Activated CD4-positive, alpha-beta T cell treated with anti-CD3 and anti-CD28 coated beads, Interleukin-10, Interleukin-2, amounts not matched to agents 100 ng/mL and 50 ng/mL, durations not matched to agents 16 hours and 8 hours (primary cell): ENCODE results near the gene MUC5AC.
"Not testable (repeated sequence)": the region's sequence is repeated elsewhere in the genome, so short reads cannot be mapped to it uniquely, and the experiment has no call there.

Experiments used
- DNase-seq: peaks from one replicate; pipeline ENCODE4 v3.0.0-alpha.2; 2020

The MUC5AC gene

GRCh38 chr11:1179641-1180040, 21.9 kb downstream of the MUC5AC start:
- DNase-seq, result no peak

- DNase-seq, result no peak
These were observed 22.4 kb downstream of the MUC5AC start for GRCh38 chr11:1180171-1180570.

- no peak for DNase-seq
These were observed 23.2 kb downstream of the MUC5AC start for GRCh38 chr11:1180947-1181391.

- no peak for DNase-seq
These were observed 23.7 kb downstream of the MUC5AC start for GRCh38 chr11:1181420-1181819.

DNA sequence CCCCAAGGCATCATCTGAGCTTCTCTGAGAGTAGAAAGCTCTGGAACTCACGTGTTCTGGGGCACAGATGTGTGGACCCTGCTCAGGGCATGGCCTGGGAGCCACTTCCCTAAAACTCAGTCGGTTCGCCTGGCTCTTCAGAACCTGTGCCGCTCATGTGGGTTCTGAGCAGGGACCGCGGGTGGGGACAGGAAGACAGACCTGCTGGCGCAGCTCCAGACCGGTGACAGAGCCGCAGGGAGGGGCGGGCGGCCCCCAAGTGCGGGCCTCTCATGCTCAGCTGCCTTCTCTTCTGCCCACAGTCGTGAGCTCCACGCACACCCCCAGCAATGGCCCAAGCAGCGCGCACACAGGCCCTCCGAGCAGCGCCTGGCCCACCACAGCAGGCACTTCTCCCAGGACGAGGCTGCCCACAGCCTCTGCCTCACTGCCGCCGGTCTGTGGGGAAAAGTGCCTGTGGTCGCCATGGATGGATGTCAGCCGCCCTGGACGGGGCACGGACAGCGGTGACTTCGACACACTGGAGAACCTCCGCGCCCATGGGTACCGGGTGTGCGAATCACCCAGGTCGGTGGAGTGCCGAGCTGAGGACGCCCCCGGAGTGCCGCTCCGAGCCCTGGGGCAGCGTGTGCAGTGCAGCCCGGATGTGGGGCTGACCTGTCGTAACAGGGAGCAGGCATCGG, 24.2 kb downstream of the MUC5AC start:
- DNase-seq, result no peak

DNA sequence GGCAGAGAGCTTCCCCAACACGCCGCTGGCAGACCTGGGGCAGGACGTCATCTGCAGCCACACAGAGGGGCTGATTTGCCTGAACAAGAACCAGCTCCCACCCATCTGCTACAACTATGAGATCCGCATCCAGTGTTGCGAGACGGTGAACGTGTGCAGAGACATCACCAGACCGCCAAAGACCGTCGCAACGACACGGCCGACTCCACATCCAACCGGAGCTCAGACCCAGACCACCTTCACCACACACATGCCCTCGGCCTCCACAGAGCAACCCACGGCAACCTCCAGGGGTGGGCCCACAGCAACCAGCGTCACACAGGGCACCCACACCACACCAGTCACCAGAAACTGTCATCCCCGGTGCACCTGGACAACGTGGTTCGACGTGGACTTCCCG, 26.4 kb downstream of the MUC5AC start:
- DNase-seq, result not testable (repeated sequence)

GRCh38 chr11:1188451-1189130, 30.8 kb downstream of the MUC5AC start:
- DNase-seq, result not testable (repeated sequence)

DNA sequence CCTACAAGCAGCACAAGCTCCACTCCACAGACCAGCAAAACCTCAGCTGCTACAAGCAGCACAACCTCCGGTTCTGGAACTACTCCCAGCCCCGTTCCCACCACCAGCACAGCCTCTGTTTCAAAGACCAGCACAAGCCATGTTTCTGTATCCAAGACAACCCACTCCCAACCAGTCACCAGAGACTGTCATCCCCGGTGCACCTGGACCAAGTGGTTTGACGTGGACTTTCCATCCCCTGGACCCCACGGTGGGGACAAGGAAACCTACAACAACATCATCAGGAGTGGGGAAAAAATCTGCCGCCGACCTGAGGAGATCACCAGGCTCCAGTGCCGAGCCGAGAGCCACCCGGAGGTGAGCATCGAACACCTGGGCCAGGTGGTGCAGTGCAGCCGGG, 32.1 kb downstream of the MUC5AC start:
- DNase-seq, result not testable (repeated sequence)

DNA sequence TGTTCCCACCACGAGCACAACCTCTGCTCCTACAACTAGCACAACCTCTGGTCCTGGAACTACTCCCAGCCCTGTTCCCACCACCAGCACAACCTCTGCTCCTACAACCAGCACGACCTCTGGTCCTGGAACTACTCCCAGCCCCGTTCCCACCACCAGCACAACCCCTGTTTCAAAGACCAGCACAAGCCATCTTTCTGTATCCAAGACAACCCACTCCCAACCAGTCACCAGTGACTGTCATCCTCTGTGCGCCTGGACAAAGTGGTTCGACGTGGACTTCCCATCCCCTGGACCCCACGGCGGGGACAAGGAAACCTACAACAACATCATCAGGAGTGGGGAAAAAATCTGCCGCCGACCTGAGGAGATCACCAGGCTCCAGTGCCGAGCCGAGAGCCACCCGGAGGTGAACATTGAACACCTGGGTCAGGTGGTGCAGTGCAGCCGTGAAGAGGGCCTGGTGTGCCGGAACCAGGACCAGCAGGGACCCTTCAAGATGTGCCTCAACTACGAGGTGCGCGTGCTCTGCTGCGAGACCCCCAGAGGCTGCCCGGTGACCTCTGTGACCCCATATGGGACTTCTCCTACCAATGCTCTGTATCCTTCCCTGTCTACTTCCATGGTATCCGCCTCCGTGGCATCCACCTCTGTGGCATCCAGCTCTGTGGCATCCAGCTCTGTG, 34.2 kb downstream of the MUC5AC start:
- not testable (repeated sequence) for DNase-seq

- no peak for DNase-seq
These were observed 35.1 kb downstream of the MUC5AC start for GRCh38 chr11:1192741-1193325.

DNA sequence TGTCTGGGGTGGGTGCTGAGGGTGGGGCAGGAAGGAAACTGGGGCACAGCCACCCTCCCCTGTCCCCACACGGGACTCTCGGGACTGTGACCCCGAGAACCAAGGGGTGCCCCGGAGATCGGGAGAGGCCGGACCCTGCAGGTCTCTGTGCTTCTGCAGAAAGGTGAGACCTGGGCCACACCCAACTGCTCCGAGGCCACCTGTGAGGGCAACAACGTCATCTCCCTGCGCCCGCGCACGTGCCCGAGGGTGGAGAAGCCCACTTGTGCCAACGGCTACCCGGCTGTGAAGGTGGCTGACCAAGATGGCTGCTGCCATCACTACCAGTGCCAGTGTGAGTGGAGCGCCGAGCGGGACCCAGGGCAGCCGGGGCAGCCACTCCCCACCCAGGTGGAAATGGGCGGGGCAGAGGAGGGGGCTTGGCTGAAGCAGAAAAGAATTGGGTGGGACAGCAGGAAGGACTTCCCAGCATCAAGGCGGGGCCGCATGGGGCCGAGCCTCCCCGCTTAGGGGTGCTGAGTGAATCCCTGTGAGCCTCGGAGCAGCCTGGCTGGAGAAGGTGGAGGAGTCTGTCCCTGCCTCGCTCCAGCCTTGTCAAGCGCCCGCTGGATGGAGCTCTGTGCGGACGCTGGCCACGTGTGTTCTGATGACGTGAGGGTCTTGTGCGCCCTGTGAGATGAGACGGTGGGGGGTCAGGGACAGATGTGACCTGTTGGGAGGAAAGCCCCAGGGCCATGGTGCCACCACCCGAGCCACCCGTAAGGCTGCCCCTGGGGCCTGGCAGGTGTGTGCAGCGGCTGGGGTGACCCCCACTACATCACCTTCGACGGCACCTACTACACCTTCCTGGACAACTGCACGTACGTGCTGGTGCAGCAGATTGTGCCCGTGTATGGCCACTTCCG, 35.8 kb downstream of the MUC5AC start:
- no peak for DNase-seq

DNA sequence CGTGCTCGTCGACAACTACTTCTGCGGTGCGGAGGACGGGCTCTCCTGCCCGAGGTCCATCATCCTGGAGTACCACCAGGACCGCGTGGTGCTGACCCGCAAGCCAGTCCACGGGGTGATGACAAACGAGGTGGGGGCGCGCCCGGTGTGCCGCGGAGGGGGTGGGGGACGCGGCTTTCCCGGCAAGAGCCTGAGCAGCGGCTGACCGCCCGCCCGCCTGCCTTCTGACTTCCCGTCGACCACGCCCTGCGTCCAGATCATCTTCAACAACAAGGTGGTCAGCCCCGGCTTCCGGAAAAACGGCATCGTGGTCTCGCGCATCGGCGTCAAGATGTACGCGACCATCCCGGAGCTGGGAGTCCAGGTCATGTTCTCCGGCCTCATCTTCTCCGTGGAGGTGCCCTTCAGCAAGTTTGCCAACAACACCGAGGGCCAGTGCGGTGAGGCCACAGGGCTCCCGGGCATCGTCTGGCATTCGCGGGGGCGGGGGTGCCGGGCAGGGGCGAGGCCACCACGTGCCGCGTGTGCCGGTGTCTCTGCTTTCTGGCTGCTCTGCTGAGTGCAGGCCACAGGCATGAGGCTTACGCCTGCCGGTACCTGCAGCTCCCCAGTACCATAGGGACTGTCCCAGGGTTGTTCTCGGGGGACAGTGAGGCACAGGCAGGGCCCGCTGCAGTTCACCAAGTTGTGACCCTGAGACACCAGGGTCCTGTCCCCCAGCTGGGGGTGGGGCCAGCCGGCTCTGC, 36.7 kb downstream of the MUC5AC start:
- DNase-seq, result no peak

DNA sequence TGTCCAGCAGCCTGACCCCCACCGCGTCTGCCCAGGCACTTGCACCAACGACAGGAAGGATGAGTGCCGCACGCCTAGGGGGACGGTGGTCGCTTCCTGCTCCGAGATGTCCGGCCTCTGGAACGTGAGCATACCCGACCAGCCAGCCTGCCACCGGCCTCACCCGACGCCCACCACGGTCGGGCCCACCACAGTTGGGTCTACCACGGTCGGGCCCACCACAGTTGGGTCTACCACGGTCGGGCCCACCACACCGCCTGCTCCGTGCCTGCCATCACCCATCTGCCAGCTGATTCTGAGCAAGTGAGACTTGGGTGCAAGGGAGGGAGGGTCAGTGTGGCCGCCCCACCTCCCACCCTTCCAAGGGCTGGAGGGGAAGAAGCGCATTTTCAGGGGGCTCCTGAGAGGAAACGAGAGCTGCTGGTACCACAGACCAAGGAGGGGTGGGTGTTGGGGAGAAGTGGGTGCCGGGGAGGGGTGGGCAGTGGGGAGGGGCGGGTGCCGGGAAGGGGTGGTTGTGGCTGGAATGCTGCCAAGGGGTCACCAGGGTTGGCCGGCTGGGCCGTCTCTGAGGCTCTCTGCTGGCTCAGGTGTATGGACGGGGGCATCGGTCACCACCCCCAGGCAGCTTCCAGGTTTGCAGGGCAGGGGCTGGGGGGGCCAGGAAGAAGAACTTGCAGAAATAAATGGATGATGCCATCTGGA, 37.4 kb downstream of the MUC5AC start:
- no peak for DNase-seq

DNA sequence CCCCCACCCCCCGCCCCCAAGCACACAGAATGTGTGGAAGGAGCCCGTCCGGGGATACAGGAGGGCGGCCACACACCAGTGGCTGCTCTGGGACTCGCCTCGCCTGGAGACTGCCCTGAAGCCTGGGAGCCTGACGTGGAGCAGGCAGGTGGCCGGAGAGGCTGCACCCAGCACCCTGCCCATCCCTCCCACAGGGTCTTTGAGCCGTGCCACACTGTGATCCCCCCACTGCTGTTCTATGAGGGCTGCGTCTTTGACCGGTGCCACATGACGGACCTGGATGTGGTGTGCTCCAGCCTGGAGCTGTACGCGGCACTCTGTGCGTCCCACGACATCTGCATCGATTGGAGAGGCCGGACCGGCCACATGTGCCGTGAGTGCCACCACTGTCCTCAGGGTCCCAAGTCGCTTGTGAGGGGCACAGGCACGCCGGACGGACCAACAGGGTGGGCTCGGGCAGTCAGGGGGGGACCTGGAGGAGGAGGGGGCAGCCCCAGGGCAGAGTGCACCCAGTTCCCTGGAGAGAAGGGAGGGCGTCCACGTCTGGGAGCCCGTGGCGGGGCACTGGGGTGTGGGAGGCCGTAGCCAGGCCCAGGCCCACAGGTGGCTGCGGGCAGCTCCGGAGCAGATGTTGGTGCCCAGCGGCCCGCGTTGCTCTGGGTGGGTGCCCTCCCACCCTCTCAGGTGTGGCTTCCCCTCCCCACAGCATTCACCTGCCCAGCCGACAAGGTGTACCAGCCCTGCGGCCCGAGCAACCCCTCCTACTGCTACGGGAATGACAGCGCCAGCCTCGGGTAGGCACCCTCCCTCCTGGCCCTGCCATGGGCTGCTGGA, 38.1 kb downstream of the MUC5AC start:
- DNase-seq, result no peak

DNA sequence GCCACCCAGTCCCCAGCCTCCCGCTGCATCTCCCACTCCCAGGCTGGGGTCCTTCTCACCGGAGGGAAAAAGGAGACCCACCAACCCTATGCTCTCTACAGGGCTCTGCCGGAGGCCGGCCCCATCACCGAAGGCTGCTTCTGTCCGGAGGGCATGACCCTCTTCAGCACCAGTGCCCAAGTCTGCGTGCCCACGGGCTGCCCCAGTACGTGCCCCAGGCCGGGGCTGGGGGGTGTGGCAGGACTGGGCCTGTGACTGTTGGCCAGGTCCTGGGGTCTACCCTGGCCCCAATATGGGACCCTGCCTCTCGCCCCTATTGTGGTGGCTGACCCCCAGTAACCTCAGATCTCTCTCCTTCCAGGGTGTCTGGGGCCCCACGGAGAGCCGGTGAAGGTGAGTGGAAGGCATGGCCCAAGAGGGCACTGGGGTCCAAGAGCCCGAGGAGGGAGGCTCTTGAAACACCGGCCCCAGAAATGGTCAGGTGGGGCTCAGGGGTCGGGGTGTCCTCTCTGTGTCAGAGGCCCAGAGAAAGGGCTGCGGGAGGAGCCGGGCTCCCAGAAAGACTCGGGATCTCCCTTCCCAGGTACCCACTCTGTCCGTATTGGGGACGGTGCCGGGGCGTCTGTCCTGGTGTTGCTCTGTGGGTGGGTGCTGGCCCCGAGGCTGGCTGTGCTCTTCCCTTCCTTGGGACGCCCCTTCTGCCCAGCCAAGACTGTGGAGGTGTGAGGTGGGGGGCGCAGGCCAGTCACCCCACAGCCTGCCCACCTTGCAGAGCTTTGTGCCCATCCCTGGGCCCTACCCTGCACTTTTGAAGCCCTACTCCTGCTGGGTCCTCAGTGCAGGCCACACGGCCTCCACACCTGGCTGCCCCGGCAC, 39.0 kb downstream of the MUC5AC start:
- no peak for DNase-seq

GRCh38 chr11:1197431-1197885, 39.7 kb downstream of the MUC5AC start:
- DNase-seq, result no peak

DNA sequence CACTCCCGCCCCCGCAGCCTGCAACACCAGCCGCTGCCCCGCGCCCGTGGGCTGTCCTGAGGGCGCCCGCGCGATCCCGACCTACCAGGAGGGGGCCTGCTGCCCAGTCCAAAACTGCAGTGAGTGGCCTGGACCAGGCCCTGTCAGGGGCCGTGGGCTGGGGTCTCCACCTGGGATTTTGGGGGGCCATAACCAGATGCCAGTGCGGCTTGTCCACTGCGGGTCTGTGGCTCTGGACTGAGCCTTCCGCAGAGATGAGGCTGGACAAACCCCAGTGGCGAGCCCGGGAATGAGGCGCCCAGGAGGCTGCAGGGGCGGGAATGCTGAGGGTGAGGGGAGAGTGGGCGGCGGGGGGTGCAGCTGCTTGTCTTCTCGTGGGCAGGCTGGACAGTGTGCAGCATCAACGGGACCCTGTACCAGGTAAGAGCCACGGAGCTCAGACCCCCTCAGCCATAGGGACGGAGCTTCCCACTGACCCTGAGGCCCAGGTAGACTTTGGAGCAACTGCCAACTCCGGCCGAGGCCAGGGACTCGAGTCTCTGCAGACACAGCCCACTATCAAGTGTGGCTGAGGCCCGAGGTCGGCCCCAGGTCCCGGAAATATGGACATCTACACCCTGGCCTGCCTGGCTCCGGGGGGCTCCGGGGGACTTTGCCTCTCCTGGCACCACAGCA, 40.3 kb downstream of the MUC5AC start:
- DNase-seq, result no peak

DNA sequence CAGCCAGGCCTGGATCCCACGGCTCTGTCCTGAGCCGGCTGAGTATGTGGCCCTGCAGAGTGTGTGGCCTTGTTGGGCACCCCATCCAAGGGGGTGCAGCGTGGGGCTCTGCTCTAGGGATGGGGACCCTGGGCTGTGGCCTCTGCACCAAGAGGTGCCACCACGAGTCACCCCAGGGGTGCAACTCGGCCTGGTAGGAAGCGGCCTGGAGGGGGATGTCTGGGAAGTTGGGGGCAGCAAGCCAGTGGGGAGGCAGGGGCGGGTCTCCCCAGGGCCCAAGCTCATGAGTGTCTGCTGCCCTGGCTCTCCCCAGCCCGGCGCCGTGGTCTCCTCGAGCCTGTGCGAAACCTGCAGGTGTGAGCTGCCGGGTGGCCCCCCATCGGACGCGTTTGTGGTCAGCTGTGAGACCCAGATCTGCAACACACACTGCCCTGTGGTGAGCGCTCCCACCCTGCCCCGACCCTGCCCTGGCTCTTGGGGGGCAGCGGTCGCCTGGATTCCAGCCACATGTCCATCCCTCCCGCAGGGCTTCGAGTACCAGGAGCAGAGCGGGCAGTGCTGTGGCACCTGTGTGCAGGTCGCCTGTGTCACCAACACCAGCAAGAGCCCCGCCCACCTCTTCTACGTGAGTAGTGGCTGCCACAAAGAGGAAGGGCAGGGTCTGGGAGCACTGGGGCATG, 40.9 kb downstream of the MUC5AC start:
- no peak for DNase-seq
